Measurements from ENCODE around the gene SEC22A. TPM values are rescaled to one million over a fixed set of nuclear protein-coding genes. Genes with fewer than 3 reads are reported as not detected.

Gene SEC22A
- total and polyA plus RNA-seq, 2 of the 8 experiments (the other 6 are each of a cell fraction or from before 2014, with no cell fraction given), result 10.6 to 17.1 TPM

DNA sequence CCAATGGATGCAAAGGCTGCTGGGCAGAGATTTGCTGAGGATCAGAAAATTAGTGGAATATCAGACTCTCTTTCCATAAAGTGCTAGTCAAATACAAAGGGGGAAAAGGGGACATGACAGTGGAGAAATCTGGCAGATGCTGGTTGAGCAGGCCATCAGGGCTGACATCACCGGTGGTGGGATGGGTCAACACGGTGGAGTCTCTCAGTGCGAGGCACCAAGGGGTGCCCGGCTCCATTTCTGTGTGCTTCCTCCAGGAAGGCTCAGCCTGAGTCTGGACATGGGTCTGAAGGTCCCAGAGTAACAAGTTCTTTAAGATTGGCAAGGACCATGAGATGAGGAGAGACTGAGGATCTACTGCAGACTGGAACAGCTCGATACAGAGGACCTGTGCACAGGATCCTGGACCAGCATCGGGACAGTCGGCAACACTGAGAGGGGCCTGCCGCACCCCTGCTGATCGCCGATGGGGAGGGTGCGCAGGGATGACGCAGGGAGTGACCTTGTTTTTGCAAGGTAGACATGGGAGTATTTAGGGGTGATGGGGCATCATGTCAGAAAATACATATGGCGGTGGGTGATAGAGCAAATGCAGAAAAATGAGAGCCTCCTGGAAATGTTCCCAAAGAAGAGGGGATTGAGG, 92.7 kb downstream of the SEC22A start:
- peaks cover 0 to 2% (median 0%) of the 10 kb centered on the region in 4 experiments; a peak in 1 of 7 replicates for H3K4me1 ChIP-seq (replicated peaks in 1 of 4; ENCODE audit: control insufficient read depth in 3 of 4, insufficient read depth in 4 of 4, low read length in 3 of 4)
- peaks cover 2 to 3% of the 10 kb centered on the region in 2 experiments for H4K20me1 ChIP-seq (replicated peaks in 1 of 2; ENCODE audit: control insufficient read depth in 1 of 2, insufficient read depth in 2 of 2, low read length in 2 of 2)
- H3K18ac ChIP-seq (ENCODE audit: extremely low read depth, low read length), result no peak overlapping the region
- peaks cover 5 to 19% (median 9%) of the 10 kb centered on the region in 4 experiments; a peak in 7 of 8 replicates for H3K36me3 ChIP-seq (ENCODE audit: control insufficient read depth in 2 of 4, insufficient read depth in 4 of 4, low read length in 3 of 4)
- FAIRE-seq, result no peak
- CTCF ChIA-PET (ENCODE audit: partially characterized antibody), result interaction anchor here (0.8 to 6.2 kb wide), 3 partner anchors 8 to 14 kb away, joined by 4 to 61 read pairs (median 5); no protein-coding TSS in a partner anchor
- no peaks in the 10 kb centered on the region for H3K9me3 ChIP-seq (ENCODE audit: insufficient read depth in 2 of 2, low read depth in 1 of 2, low read length in 1 of 2)
- H3K79me1 ChIP-seq (ENCODE audit: low read depth, low read length), result no peaks in the 10 kb centered on the region
- H4K91ac ChIP-seq (replicated peaks; ENCODE audit: insufficient read length, low read length), result no peak overlapping the region
- no peak overlapping the region for H3K27ac ChIP-seq (ENCODE audit: low read depth, low read length)
- H4K5ac ChIP-seq (ENCODE audit: insufficient read length, low read depth, low read length), result no peak overlapping the region
- no peaks in the 10 kb centered on the region for H3K79me2 ChIP-seq (ENCODE audit: control insufficient read depth in 1 of 2, insufficient read depth in 2 of 2, low read length in 2 of 2)
- POLR2A ChIA-PET (ENCODE audit: partially characterized antibody), result interaction anchor here (1.0 to 1.6 kb wide), 2 partner anchors 10 to 14 kb away, joined by 3 to 4 read pairs; no protein-coding TSS in a partner anchor
- no peak overlapping the region for H3K23ac ChIP-seq (ENCODE audit: insufficient read length)
- no peak overlapping the region for H2BK5ac ChIP-seq (ENCODE audit: low read depth, low read length)
- no peak overlapping the region for H4K8ac ChIP-seq (ENCODE audit: extremely low read depth, insufficient read depth, low read length)
- no peak overlapping the region for H2BK120ac ChIP-seq (replicated peaks; ENCODE audit: low read depth, low read length)
- no peak overlapping the region for H3K56ac ChIP-seq (replicated peaks; ENCODE audit: insufficient read length, low read depth, low read length)
- no peak overlapping the region for H2BK20ac ChIP-seq (ENCODE audit: low read length)
- no peak overlapping the region for H2AK5ac ChIP-seq (ENCODE audit: low read depth, low read length)
- no peak overlapping the region for H3K9ac ChIP-seq (replicated peaks in 1 of 4; ENCODE audit: extremely low read depth in 1 of 4, low read depth in 3 of 4, low read length in 3 of 4)
- H3K4me2 ChIP-seq (ENCODE audit: insufficient read depth in 1 of 2, low read depth in 2 of 2, low read length in 2 of 2), result no peak overlapping the region
- no peaks in the 10 kb centered on the region for H3K23me2 ChIP-seq (ENCODE audit: low read depth, low read length)
- no peak overlapping the region for H3K4ac ChIP-seq (replicated peaks; ENCODE audit: insufficient read length, low read depth, low read length)
- no peak overlapping the region for H3K4me3 ChIP-seq (ENCODE audit: extremely low read depth in 1 of 4, insufficient read depth in 2 of 4, low read depth in 3 of 4, low read length in 4 of 4)
- no peak overlapping the region for H3K14ac ChIP-seq (ENCODE audit: insufficient read length)
- DNase-seq (ENCODE audit: low read depth in 1 of 2, low spot score in 2 of 2), result no peak
- no peaks in the 10 kb centered on the region for H3K27me3 ChIP-seq (replicated peaks in 1 of 4; ENCODE audit: control insufficient read depth in 3 of 4, extremely low read depth in 1 of 4, insufficient read depth in 3 of 4, low read length in 3 of 4)
- WGBS, 2 experiments (ENCODE audit: extremely low coverage in 1 of 2, insufficient coverage in 1 of 2, insufficient read length in 1 of 2, insufficient replicate concordance in 2 of 2, low coverage in 1 of 2, low lambda C conversion rate in 2 of 2, missing lambda C conversion rate in 1 of 2), result 95% methylated on average over 13 of the region's 13 CpGs; no CpG with 5 or more reads in 1 of the 2 experiments
- no peak overlapping the region for H2BK12ac ChIP-seq (ENCODE audit: low read depth, low read length)
- H2BK15ac ChIP-seq (ENCODE audit: low read length), result no peak overlapping the region
- H2AFZ ChIP-seq (ENCODE audit: low read length), result no peak overlapping the region
- TF ChIP-seq SP4 (IDR thresholded peaks at IDR 0.05; ENCODE audit: low read length), result no peak
- no peak for TF ChIP-seq NANOG (IDR thresholded peaks at IDR 0.05; ENCODE audit: insufficient read depth, low read depth, low read length, poor library complexity, severe bottlenecking)
- TF ChIP-seq YY1 (IDR thresholded peaks at IDR 0.05; ENCODE audit: low read depth, low read length), result no peak
- TF ChIP-seq RAD21 (IDR thresholded peaks at IDR 0.05 in 1 of 2, conservative IDR thresholded peaks at IDR 0.05 in 1 of 2; ENCODE audit: low read depth in 2 of 2, low read length in 2 of 2), result no peak
- no peak for TF ChIP-seq TEAD4 (IDR thresholded peaks at IDR 0.05; ENCODE audit: low read depth, low read length)
- TF ChIP-seq NRF1 (IDR thresholded peaks at IDR 0.05; ENCODE audit: low read depth, low read length), result no peak
- no peak for TF ChIP-seq SAP30 (IDR thresholded peaks at IDR 0.05; ENCODE audit: insufficient read depth, insufficient replicate concordance, low read length)
- no peak for TF ChIP-seq SRF (IDR thresholded peaks at IDR 0.05; ENCODE audit: low read depth, low read length)
- TF ChIP-seq BACH1 (IDR thresholded peaks at IDR 0.05; ENCODE audit: low read length), result no peak
- no peak for TF ChIP-seq SUZ12 (IDR thresholded peaks at IDR 0.05; ENCODE audit: low read length)
- TF ChIP-seq KDM4A (IDR thresholded peaks at IDR 0.05; ENCODE audit: low read depth, low read length, severe bottlenecking), result no peak
- TF ChIP-seq SP2 (IDR thresholded peaks at IDR 0.05; ENCODE audit: low read length), result no peak
- no peak for TF ChIP-seq KDM5A (IDR thresholded peaks at IDR 0.05; ENCODE audit: low read length)
